Activated CD8-positive, alpha-beta memory T cell treated with anti-CD3 and anti-CD28 coated beads for 4 hours (primary cell): ENCODE data around the gene ACAD9.
"Not testable (repeated sequence)": the region's sequence is repeated elsewhere in the genome, so short reads cannot be mapped to it uniquely, and the experiment has no call there.

ENCODE experiments used
- DNase-seq, 2 donors: peaks; one replicate each; pipeline ENCODE4 v3.0.0-alpha.2; 2020; ENCODE audit warnings: low read depth in 2 of 2

ACAD9 gene

GRCh38 chr3:128861491-128861890, 17.9 kb upstream of the ACAD9 start:
- no peak for DNase-seq

- no peak for DNase-seq
These were observed 15.9 kb upstream of the ACAD9 start for GRCh38 chr3:128863560-128863959.

- DNase-seq = no peak
These were observed 15.0 kb upstream of the ACAD9 start for GRCh38 chr3:128864351-128864811.

- DNase-seq = not testable (repeated sequence)
These were observed 14.3 kb upstream of the ACAD9 start for GRCh38 chr3:128864849-128865804.

GRCh38 chr3:128867200-128868125, 12.0 kb upstream of the ACAD9 start:
- no peak for DNase-seq

GRCh38 chr3:128870347-128870746, 9.1 kb upstream of the ACAD9 start:
- no peak for DNase-seq

- no peak for DNase-seq
These were observed 7.1 kb upstream of the ACAD9 start for GRCh38 chr3:128872282-128872681.

- no peak for DNase-seq
These were observed 6.7 kb upstream of the ACAD9 start for GRCh38 chr3:128872744-128873143.

GRCh38 chr3:128873244-128874022, 6.0 kb upstream of the ACAD9 start:
- no peak for DNase-seq

GRCh38 chr3:128874481-128875180, 4.8 kb upstream of the ACAD9 start:
- DNase-seq = no peak

- peak; percentile 28 to 38 for DNase-seq
These were observed 3.8 kb upstream of the ACAD9 start for GRCh38 chr3:128875556-128876120.

GRCh38 chr3:128878011-128878457, 1.4 kb upstream of the ACAD9 start:
- DNase-seq = no peak

GRCh38 chr3:128878556-128879124, 780 bp upstream of the ACAD9 start:
- DNase-seq = no peak

- no peak for DNase-seq
These were observed 571 bp downstream of the ACAD9 start for GRCh38 chr3:128879991-128880390.

GRCh38 chr3:128880455-128880854, 1.0 kb downstream of the ACAD9 start:
- DNase-seq = not testable (repeated sequence)

- DNase-seq = no peak
These were observed 2.2 kb downstream of the ACAD9 start for GRCh38 chr3:128881576-128881975.

- DNase-seq = no peak
These were observed 3.3 kb downstream of the ACAD9 start for GRCh38 chr3:128882719-128883118.

- no peak for DNase-seq
These were observed 5.6 kb downstream of the ACAD9 start for GRCh38 chr3:128884992-128885391.

GRCh38 chr3:128889139-128889894, 9.9 kb downstream of the ACAD9 start:
- no peak for DNase-seq
